ENCODE measurements around the gene TCL1A. TPM values are rescaled to one million over a fixed set of nuclear protein-coding genes. Genes with fewer than 3 reads are reported as not detected.
A peak's percentile ranks its signal among the peaks of the same experiment; 100 is the strongest.
"Not testable (repeated sequence)": the region's sequence is repeated elsewhere in the genome, so short reads cannot be mapped to it uniquely, and the experiment has no call there.

The TCL1A gene
- total RNA-seq, 8 experiments from 2014 or later = 1.1 TPM; not detected in 7

- ATAC-seq (replicated peaks in 6 of 8) = peak in 6 of 8 experiments; percentile 21 to 78 (median 59)
- WGBS, 10 experiments = 23 to 60% (median 42%) methylated on average over 1 to 3 of the region's 8 CpGs; no CpG with 5 or more reads in 6 of the 10 experiments
- H3K4me3 ChIP-seq; in situ Hi-C loops (cut with MboI; ENCODE audit: low pct_unique_long_range_greater_than_20kb in 2 of 9, low sequenced_read_pairs in 9 of 9, unreplicated experiment in 9 of 9); H3K4me1 ChIP-seq (replicated peaks in 1 of 2); H3K27ac ChIP-seq: not testable (repeated sequence)
Measured at GRCh38 chr14:95665530-95665929, 48.4 kb downstream of the TCL1A start.

DNA sequence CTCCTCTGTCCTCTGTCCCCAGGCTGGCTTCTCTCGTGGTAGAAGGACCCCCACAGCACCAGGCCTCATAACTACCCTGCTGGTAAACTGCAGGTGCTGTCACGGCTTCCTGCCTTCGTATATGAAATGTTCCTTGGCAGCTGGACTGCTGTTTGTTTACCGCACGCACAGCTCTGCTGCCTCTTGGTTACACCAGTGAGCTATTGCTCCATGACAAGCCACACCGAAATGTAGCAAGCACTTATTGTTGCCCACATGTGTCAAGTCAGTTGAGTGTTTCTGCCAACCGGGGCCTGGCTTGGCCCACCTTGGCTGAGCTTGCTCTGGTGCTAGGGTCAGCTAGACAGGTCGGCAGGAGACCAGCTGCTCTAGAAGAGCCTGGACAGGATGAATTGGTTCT is 49.4 kb downstream of the TCL1A start:
- WGBS, 10 experiments = 20 to 100% (median 90%) methylated on average over 1 to 4 of the region's 8 CpGs; no CpG with 5 or more reads in 7 of the 10 experiments
- Histone ChIP-seq H3K4me3 (no peak overlapping the region), H3K4me1 (replicated peaks in 1 of 2) (no peaks in the 10 kb centered on the region), H3K27ac (no peak overlapping the region)
- in situ Hi-C loops (cut with MboI; ENCODE audit: low pct_unique_long_range_greater_than_20kb in 2 of 9, low sequenced_read_pairs in 9 of 9, unreplicated experiment in 9 of 9) = no loop called here
- no peak for ATAC-seq (replicated peaks in 6 of 8)

GRCh38 chr14:95664066-95664465 is 49.9 kb downstream of the TCL1A start:
- WGBS, 10 experiments = 70 to 93% methylated on average over 2 to 3 of the region's 3 CpGs; no CpG with 5 or more reads in 8 of the 10 experiments
- H3K4me1 ChIP-seq (replicated peaks in 1 of 2) = no peaks in the 10 kb centered on the region
- no peak for ATAC-seq (replicated peaks in 6 of 8)
- in situ Hi-C loops (cut with MboI; ENCODE audit: low pct_unique_long_range_greater_than_20kb in 2 of 9, low sequenced_read_pairs in 9 of 9, unreplicated experiment in 9 of 9) = no loop called here
- H3K4me3 ChIP-seq = no peak overlapping the region
- H3K27ac ChIP-seq = no peak overlapping the region

GRCh38 chr14:95663226-95663797 is 50.6 kb downstream of the TCL1A start:
- in situ Hi-C loops (cut with MboI; ENCODE audit: low pct_unique_long_range_greater_than_20kb in 2 of 9, low sequenced_read_pairs in 9 of 9, unreplicated experiment in 9 of 9) = no loop called here
- no peak for ATAC-seq (replicated peaks in 6 of 8)
- no peak overlapping the region for H3K27ac ChIP-seq
- H3K4me3 ChIP-seq = no peak overlapping the region
- 17 to 85% (median 46%) methylated on average over 1 to 5 of the region's 5 CpGs; no CpG with 5 or more reads in 3 of the 10 experiments for WGBS, 10 experiments
- H3K4me1 ChIP-seq (replicated peaks in 1 of 2) = no peaks in the 10 kb centered on the region

- Histone ChIP-seq H3K27ac (no peak overlapping the region), H3K4me3 (no peak overlapping the region), H3K4me1 (replicated peaks in 1 of 2) (peaks cover 2 to 3% of the 10 kb centered on the region in 2 donors)
- 2 to 88% (median 70%) methylated on average over 2 to 4 of the region's 4 CpGs; no CpG with 5 or more reads in 1 of the 10 experiments for WGBS, 10 experiments
- ATAC-seq (replicated peaks in 6 of 8) = peak in 2 of 8 experiments; percentile 36 to 41
- in situ Hi-C loops (cut with MboI; ENCODE audit: low pct_unique_long_range_greater_than_20kb in 2 of 9, low sequenced_read_pairs in 9 of 9, unreplicated experiment in 9 of 9) = no loop called here
Measured at GRCh38 chr14:95662376-95663186, 51.3 kb downstream of the TCL1A start.

DNA sequence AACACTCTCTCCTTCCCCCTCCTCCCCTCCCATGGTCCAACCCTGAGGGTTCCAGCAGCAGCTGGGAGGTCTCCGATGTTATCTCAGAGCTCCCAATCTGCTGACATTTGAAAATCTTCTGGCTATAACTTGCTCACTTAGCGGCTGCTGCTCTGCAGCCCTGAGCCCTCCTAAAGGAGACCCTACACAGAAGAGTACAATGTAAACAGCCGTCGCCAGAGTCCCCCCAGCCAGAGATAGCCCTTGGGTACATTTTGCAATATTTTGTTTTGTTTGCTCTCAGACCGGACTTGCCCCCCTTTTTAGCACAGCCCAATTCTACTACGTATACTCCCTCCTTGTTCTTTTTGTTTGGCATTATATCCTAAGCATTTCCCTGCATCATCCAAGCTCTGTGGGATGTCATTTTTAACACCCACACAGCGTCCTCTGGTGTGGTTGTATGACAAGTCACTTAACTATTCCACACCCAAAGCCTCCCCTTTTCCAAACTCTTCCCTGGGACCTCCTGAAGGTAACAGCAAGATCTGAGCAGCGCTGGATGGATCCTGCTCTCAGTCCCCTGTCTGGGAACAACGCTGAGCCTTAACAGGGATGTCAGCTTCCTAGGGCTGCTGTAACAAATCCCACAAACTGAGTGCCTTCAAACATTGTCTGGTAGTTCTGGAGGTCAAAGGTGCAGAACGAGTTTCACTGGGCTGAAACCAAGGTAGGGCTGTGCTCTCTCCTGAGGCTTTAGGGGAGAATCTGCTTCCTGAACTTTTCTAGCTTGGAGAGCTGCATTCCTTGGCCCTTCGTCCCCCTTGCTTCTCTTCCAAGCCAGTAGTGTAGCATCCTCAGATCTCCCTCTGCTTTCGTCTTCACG is 53.0 kb downstream of the TCL1A start:
- Histone ChIP-seq H3K4me3 (no peak overlapping the region), H3K4me1 (replicated peaks in 1 of 2) (peaks cover 2 to 4% of the 10 kb centered on the region in 2 donors), H3K27ac (no peak overlapping the region)
- WGBS, 10 experiments = 10 to 89% (median 71%) methylated on average over 2 to 11 of the region's 13 CpGs
- ATAC-seq (replicated peaks in 6 of 8) = peak in 1 of 8 experiments; percentile 13
- in situ Hi-C loops (cut with MboI; ENCODE audit: low pct_unique_long_range_greater_than_20kb in 2 of 9, low sequenced_read_pairs in 9 of 9, unreplicated experiment in 9 of 9) = no loop called here

- ATAC-seq (replicated peaks in 6 of 8) = peak in 1 of 8 experiments; percentile 42
- no peak overlapping the region for H3K4me3 ChIP-seq
- no peak overlapping the region for H3K27ac ChIP-seq
- in situ Hi-C loops (cut with MboI; ENCODE audit: low pct_unique_long_range_greater_than_20kb in 2 of 9, low sequenced_read_pairs in 9 of 9, unreplicated experiment in 9 of 9) = no loop called here
- peaks cover 2 to 4% of the 10 kb centered on the region in 2 donors for H3K4me1 ChIP-seq (replicated peaks in 1 of 2)
- WGBS, 10 experiments = 0 to 100% (median 90%) methylated on average over 1 to 2 of the region's 5 CpGs; no CpG with 5 or more reads in 7 of the 10 experiments
Measured at GRCh38 chr14:95659990-95660385, 53.9 kb downstream of the TCL1A start.

Other genes starting within 250 kb of the TCL1A start
- 1 to 10 TPM in 5 of 8 experiments, under 1 TPM in 3; 0.49 to 4.6 (median 1.3) TPM for gene SYNE3, start 197.5 kb downstream of the TCL1A start, total RNA-seq
- 10 to 100 TPM; 26.4 to 62.7 (median 41.4) TPM for gene GLRX5, start 179.1 kb downstream of the TCL1A start, total RNA-seq
- gene TCL1B, start 27.7 kb downstream of the TCL1A start, total RNA-seq = under 1 TPM in 4 of 8 experiments, not detected in 4; 0.22 to 0.81 (median 0.26) TPM
- 10 to 100 TPM in 5 of 8 experiments, under 1 TPM in 3; 0.18 to 24.1 (median 16.2) TPM for gene TUNAR, start 162.7 kb upstream of the TCL1A start, total RNA-seq

All from motor neuron (in vitro differentiated cells).